Hepatocyte (in vitro differentiated cells): Measurements from ENCODE around the gene TIMM44. TPM values are rescaled to one million over a fixed set of nuclear protein-coding genes. Genes with fewer than 3 reads are reported as not detected.

Source experiments
- DNase-seq: peaks from one replicate; pipeline ENCODE4 v3.0.0-alpha.2; 2016; ENCODE audit warnings: low spot score
- H2AFZ ChIP-seq: fragments of 200-600 bp; sonication (generic); 2 replicates; pipeline ENCODE4 v1.6.0; 2016; ENCODE audit warnings: antibody characterized with exemption, mild to moderate bottlenecking
- H3K27ac ChIP-seq: fragments of 200-600 bp; sonication (generic); 2 replicates; pipeline ENCODE4 v1.5.1; 2016; ENCODE audit warnings: mild to moderate bottlenecking
- H3K27me3 ChIP-seq: fragments of 200-600 bp; sonication (generic); 2 replicates; pipeline ENCODE4 v1.6.1; 2016
- H3K36me3 ChIP-seq: fragments of 200-600 bp; sonication (generic); replicated peaks from 2 replicates; pipeline ENCODE4 v1.5.1; 2016; ENCODE audit warnings: low read depth; ENCODE audit not compliant: insufficient read depth
- H3K4me1 ChIP-seq: fragments of 200-600 bp; sonication (generic); 2 replicates; pipeline ENCODE4 v1.5.1; 2016; ENCODE audit warnings: mild to moderate bottlenecking, moderate library complexity; ENCODE audit not compliant: insufficient read depth
- H3K4me2 ChIP-seq: fragments of 200-600 bp; sonication (generic); 2 replicates; pipeline ENCODE4 v1.6.0; 2016
- H3K4me3 ChIP-seq: fragments of 200-600 bp; sonication (generic); 2 replicates; pipeline ENCODE4 v1.5.1; 2016; ENCODE audit warnings: mild to moderate bottlenecking
- H3K79me2 ChIP-seq: fragments of 200-600 bp; sonication (generic); 2 replicates; pipeline ENCODE4 v1.6.0; 2017; ENCODE audit warnings: mild to moderate bottlenecking
- H3K9me2 ChIP-seq: fragments of 200-600 bp; sonication (generic); replicated peaks from 2 replicates; pipeline ENCODE4 v1.6.0; 2017; ENCODE audit warnings: mild to moderate bottlenecking; ENCODE audit not compliant: insufficient read depth
- H3K9me3 ChIP-seq: fragments of 200-600 bp; sonication (generic); 2 replicates; pipeline ENCODE4 v1.5.1; 2016; ENCODE audit warnings: low read depth, mild to moderate bottlenecking
- H4K20me1 ChIP-seq: fragments of 200-600 bp; sonication (generic); 2 replicates; pipeline ENCODE4 v1.6.0; 2016; ENCODE audit warnings: mild to moderate bottlenecking; ENCODE audit not compliant: insufficient read depth, poor library complexity, severe bottlenecking
- EZH2 ChIP-seq: fragments of 200-600 bp; sonication (generic); IDR thresholded peaks from 2 replicates; pipeline ENCODE4 v1.6.1; 2016; ENCODE audit warnings: antibody characterized with exemption, mild to moderate bottlenecking, borderline replicate concordance
- EZH2phosphoT487 ChIP-seq: fragments of 200-600 bp; sonication (generic); IDR thresholded peaks from one replicate; pipeline ENCODE4 v1.6.1; 2018; ENCODE audit warnings: antibody characterized with exemption, mild to moderate bottlenecking, low read depth, moderate library complexity; ENCODE audit not compliant: unreplicated experiment, severe bottlenecking
- WGBS: methylation state at CpG from one replicate; pipeline ENCODE4 v1.1.6; 2016; ENCODE audit warnings: low lambda C conversion rate; ENCODE audit errors: missing lambda C conversion rate; 5-methylcytosine and 5-hydroxymethylcytosine counted together
- polyA plus RNA-seq: library from polyadenylated mRNA; unstranded; fragments of >200 nt; fragmentation: Nextera tagmentation; extraction: Ambion mirVana; gene quantifications from 2 replicates; pipeline ENCODE4 v1.2.1, GENCODE V29; 2016
- total RNA-seq: library from RNA; depleted of rRNA; stranded (reverse); fragments of >200 nt; gene quantifications from 2 replicates; pipeline ENCODE4 v1.2.3, GENCODE V29; 2014
- TF ChIP-seq, protein P1 (sequence below): fragments of 200-600 bp; sonication (generic); IDR thresholded peaks from 2 replicates; pipeline ENCODE4 v1.5.1; 2016; ENCODE audit warnings: antibody characterized with exemption, mild to moderate bottlenecking; ENCODE audit not compliant: poor library complexity

The TIMM44 gene
- total and polyA plus RNA-seq, 2 experiments from 2014 or later, result 40.7 to 52.0 TPM

GRCh38 chr19:7925171-7925851, 18.2 kb downstream of the TIMM44 start:
- DNase-seq, result peak; percentile 94
- peaks cover 35% of the 10 kb centered on the region for H3K4me1 ChIP-seq
- H3K27me3 ChIP-seq, result no peaks in the 10 kb centered on the region
- H3K36me3 ChIP-seq, result no peaks in the 10 kb centered on the region
- H3K27ac ChIP-seq, result no peak overlapping the region
- WGBS, result under 1% methylated on average over 35 of the region's 98 CpGs
- peak overlapping the region; percentile 20 for H2AFZ ChIP-seq
- no peaks in the 10 kb centered on the region for H3K9me3 ChIP-seq
- H3K4me2 ChIP-seq, result peak overlapping the region; percentile 98
- peak overlapping the region; percentile 49 for H3K4me3 ChIP-seq
- no peaks in the 10 kb centered on the region for H4K20me1 ChIP-seq
- H3K79me2 ChIP-seq, result no peaks in the 10 kb centered on the region
- H3K9me2 ChIP-seq, result no peaks in the 10 kb centered on the region
- no peak for TF ChIP-seq EZH2
- TF ChIP-seq, protein P1, sequence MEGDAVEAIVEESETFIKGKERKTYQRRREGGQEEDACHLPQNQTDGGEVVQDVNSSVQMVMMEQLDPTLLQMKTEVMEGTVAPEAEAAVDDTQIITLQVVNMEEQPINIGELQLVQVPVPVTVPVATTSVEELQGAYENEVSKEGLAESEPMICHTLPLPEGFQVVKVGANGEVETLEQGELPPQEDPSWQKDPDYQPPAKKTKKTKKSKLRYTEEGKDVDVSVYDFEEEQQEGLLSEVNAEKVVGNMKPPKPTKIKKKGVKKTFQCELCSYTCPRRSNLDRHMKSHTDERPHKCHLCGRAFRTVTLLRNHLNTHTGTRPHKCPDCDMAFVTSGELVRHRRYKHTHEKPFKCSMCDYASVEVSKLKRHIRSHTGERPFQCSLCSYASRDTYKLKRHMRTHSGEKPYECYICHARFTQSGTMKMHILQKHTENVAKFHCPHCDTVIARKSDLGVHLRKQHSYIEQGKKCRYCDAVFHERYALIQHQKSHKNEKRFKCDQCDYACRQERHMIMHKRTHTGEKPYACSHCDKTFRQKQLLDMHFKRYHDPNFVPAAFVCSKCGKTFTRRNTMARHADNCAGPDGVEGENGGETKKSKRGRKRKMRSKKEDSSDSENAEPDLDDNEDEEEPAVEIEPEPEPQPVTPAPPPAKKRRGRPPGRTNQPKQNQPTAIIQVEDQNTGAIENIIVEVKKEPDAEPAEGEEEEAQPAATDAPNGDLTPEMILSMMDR, result peak; percentile 87

DNA sequence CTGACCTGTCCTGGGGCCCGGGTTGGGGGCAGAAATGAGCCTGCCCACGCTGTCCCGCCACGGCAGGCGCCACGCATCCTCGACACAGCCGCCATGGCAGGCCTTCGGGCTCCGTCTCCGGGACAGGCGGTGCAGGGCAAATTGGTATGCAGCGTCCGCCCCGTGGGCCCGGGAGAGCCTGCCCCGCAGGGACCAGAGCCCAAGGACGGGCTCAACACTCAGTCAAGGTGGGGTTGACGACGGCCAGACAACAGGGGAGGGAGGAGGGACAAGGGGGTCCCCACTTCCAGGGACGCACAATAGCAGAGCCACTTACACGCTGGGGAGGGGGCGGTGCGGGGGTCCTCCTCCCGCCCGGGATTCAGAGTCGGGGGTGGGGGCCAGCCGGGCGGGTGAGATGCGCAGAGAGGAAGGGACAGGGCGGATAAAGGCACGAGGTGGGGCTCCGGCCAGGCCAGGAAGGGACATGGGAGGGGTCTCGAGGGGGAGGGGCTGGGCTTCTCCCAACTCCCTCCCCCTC, 18.8 kb downstream of the TIMM44 start:
- no peak for DNase-seq
- Histone ChIP-seq H3K36me3 (no peaks in the 10 kb centered on the region), H3K27ac (no peak overlapping the region), H3K79me2 (no peaks in the 10 kb centered on the region), H3K4me1 (peaks cover 34% of the 10 kb centered on the region), H2AFZ (no peak overlapping the region), H3K9me3 (no peaks in the 10 kb centered on the region), H3K9me2 (no peaks in the 10 kb centered on the region), H3K4me3 (no peak overlapping the region), H3K27me3 (no peaks in the 10 kb centered on the region), H3K4me2 (peak overlapping the region; percentile 98), H4K20me1 (no peaks in the 10 kb centered on the region)
- no peak for TF ChIP-seq EZH2phosphoT487
- TF ChIP-seq, protein P1, result no peak
- TF ChIP-seq EZH2, result no peak
- WGBS, result 78% methylated on average over 15 of the region's 34 CpGs

- Histone ChIP-seq H3K79me2 (no peaks in the 10 kb centered on the region), H3K4me1 (peaks cover 30% of the 10 kb centered on the region), H3K9me2 (no peaks in the 10 kb centered on the region), H3K9me3 (no peaks in the 10 kb centered on the region), H3K36me3 (no peaks in the 10 kb centered on the region), H3K4me3 (no peak overlapping the region), H2AFZ (no peak overlapping the region), H3K4me2 (no peak overlapping the region), H3K27me3 (no peaks in the 10 kb centered on the region), H3K27ac (no peak overlapping the region), H4K20me1 (no peaks in the 10 kb centered on the region)
- DNase-seq, result no peak
- TF ChIP-seq, protein P1, result no peak
- TF ChIP-seq EZH2, result no peak
- no peak for TF ChIP-seq EZH2phosphoT487
- 91% methylated on average over 7 of the region's 12 CpGs for WGBS
These were observed 19.2 kb downstream of the TIMM44 start for GRCh38 chr19:7924241-7924640.
